ENCODE results near the gene SMIM5. TPM values are rescaled to one million over a fixed set of nuclear protein-coding genes. Genes with fewer than 3 reads are reported as not detected.

Gene SMIM5
- total and polyA plus RNA-seq, 9 of the 15 experiments (the other 6 are each of a cell fraction or from before 2014, with no cell fraction given) = 0.08 TPM; not detected in 8

DNA sequence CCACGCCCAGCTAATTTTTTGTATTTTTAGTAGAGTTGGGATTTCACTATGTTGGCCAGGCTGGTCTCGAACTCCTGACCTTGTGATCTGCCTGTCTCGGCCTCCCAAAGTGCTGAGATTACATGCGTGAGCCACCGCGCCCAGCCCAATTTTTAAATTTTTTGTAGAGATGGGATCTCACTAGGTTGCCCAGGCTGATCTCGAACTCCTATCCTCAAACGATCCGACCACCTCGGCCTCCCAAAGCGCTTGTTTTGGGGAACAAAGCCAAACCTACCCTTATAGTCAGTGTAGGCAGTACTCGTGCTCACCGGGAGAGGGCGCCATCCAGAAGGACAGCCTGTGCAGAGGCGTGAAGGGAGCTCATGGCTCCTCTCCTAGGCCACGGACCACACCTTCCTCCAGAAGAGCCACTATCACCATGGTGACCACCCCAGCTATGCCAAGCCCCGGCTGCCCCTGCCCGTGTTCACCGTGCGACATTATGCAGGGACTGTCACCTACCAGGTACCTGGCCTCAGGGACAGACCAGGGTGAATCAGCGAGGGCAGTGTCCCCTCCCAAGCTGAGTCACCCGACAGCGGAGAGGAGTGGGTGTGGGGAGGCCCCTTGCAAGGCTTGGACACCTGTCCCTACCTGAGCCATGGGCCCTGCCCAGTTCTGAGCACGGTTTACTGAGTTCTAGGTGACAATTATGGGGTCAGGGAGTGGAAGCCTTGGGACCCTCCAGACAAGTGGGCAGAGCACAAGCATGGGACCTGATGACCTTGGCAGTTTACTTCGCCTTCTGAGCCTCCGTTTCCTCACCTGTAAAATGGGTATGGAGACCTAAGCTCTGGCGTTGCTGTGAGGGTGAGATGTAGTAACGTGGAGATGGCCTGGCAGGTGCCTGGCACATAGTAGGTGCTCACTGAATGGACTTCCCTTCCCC, 31.9 kb upstream of the SMIM5 start:
- POLR2A ChIA-PET = interaction anchor here (0.5 to 1.4 kb wide), 11 partner anchors 11 to 189 kb away, joined by 3 to 7 read pairs (median 4); no protein-coding TSS in a partner anchor
- peak overlapping the region; percentile 53 for H2AFZ ChIP-seq (ENCODE audit: low read depth, low read length)
- peak overlapping the region in 1 of 2 experiments; percentile 61; a peak in 1 of 4 replicates for H3K9ac ChIP-seq (ENCODE audit: insufficient read depth in 1 of 2, low read depth in 2 of 2, low read length in 2 of 2)
- TF ChIP-seq, protein P1, sequence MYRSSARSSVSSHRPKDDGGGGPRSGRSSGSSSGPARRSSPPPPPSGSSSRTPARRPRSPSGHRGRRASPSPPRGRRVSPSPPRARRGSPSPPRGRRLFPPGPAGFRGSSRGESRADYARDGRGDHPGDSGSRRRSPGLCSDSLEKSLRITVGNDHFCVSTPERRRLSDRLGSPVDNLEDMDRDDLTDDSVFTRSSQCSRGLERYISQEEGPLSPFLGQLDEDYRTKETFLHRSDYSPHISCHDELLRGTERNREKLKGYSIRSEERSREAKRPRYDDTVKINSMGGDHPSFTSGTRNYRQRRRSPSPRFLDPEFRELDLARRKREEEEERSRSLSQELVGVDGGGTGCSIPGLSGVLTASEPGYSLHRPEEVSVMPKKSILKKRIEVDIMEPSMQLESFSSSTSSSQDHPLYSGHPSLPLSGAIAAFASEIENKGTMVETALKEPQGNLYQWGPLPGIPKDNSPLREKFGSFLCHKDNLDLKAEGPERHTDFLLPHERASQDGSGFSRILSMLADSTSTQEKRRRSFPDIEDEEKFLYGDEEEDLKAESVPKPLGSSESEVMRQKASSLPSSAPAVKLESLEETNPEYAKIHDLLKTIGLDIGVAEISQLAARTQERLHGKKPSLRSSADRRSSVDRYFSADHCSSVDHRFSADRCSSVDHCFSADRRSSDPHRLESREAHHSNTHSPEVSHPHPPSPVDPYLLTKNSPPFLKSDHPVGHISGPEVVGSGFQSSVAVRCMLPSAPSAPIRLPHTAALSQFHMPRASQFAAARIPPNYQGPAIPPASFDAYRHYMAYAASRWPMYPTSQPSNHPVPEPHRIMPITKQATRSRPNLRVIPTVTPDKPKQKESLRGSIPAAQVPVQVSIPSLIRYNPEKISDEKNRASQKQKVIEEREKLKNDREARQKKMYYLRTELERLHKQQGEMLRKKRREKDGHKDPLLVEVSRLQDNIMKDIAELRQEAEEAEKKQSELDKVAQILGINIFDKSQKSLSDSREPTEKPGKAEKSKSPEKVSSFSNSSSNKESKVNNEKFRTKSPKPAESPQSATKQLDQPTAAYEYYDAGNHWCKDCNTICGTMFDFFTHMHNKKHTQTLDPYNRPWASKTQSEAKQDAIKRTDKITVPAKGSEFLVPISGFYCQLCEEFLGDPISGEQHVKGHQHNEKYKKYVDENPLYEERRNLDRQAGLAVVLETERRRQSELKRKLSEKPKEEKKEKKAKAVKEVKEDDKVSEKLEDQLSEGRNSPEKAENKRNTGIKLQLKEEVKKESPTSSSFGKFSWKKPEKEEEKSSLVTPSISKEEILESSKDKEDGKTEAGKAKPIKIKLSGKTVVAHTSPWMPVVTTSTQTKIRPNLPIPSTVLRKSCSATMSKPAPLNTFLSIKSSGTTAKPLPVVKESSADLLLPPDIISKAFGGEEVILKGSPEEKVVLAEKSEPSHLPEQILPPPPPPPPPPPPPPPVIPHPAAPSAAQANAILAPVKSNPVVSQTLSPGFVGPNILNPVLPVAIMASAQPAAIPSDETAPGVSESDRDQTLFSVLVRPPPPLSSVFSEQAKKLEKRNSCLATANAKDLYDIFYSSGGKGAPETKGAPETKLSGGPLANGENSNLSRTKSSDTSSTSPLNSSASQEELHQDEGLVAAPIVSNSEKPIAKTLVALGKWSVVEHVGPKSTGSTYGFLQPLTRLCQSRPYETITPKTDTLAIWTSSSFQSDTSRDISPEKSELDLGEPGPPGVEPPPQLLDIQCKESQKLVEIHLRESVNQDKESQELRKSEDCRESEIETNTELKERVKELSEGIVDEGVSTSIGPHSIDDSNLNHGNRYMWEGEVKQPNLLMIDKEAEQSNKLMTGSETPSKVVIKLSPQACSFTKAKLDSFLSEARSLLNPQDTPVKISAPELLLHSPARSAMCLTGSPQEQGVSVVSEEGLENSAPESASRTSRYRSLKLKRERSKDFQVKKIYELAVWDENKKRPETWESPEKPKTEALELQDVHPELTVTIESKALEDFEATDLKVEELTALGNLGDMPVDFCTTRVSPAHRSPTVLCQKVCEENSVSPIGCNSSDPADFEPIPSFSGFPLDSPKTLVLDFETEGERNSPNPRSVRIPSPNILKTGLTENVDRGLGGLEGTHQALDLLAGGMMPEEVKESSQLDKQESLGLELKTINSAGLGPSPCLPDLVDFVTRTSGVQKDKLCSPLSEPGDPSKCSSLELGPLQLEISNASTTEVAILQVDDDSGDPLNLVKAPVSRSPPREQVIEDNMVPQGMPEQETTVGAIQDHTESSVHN (IDR thresholded peaks at IDR 0.05; ENCODE audit: borderline replicate concordance in 1 of 2, low read depth in 1 of 2) = no peak
- TF ChIP-seq TRIM24 (IDR thresholded peaks at IDR 0.05) = 0 out of 4 replicates have a peak, but pooled peaks of 1 of the 2 experiments have one; percentile 8
- no peak for TF ChIP-seq HNRNPK (IDR thresholded peaks at IDR 0.05; ENCODE audit: low read depth, low read length, poor library complexity, severe bottlenecking)
- TF ChIP-seq ARNT (IDR thresholded peaks at IDR 0.05) = 0 out of 4 replicates have a peak, but pooled peaks of 1 of the 2 experiments have one; percentile 20
- 0 out of 2 replicates have a peak, but pooled peaks have one; percentile 65 for TF ChIP-seq NBN (IDR thresholded peaks at IDR 0.05; ENCODE audit: low read depth)
- TF ChIP-seq HCFC1 (IDR thresholded peaks at IDR 0.05; ENCODE audit: low read depth, low read length) = peak; percentile 28; the same call in 1 of the 2 replicates
- TF ChIP-seq, protein P2, sequence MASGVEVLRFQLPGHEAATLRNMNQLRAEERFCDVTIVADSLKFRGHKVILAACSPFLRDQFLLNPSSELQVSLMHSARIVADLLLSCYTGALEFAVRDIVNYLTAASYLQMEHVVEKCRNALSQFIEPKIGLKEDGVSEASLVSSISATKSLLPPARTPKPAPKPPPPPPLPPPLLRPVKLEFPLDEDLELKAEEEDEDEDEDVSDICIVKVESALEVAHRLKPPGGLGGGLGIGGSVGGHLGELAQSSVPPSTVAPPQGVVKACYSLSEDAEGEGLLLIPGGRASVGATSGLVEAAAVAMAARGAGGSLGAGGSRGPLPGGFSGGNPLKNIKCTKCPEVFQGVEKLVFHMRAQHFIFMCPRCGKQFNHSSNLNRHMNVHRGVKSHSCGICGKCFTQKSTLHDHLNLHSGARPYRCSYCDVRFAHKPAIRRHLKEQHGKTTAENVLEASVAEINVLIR (CRISPR knock-in tag; IDR thresholded peaks at IDR 0.05) = no peak
- TF ChIP-seq RAD21 (CRISPR knock-in tag; conservative IDR thresholded peaks at IDR 0.05 in 1 of 2, IDR thresholded peaks at IDR 0.05 in 1 of 2) = peak; percentile 31 to 72
- peak; percentile 85; the same call in 1 of the 2 replicates for TF ChIP-seq LCOR (CRISPR knock-in tag; IDR thresholded peaks at IDR 0.05)
- no peak for TF ChIP-seq ETV5 (CRISPR knock-in tag; IDR thresholded peaks at IDR 0.05; ENCODE audit: low read depth)

More for the DNA sequence above, 31.9 kb upstream of the SMIM5 start:
- peaks cover 3 to 23% of the 10 kb centered on the region in 2 experiments; a peak in 3 of 5 replicates for H3K4me1 ChIP-seq (replicated peaks in 1 of 2; ENCODE audit: control insufficient read depth in 2 of 2, insufficient read depth in 2 of 2, low read length in 2 of 2)
- no peaks in the 10 kb centered on the region for H3K36me3 ChIP-seq (ENCODE audit: control insufficient read depth, insufficient read depth, low read length)
- no TSS peak for BruUV-seq (replicated peaks)
- no peaks in the 10 kb centered on the region for H3K79me2 ChIP-seq (ENCODE audit: control insufficient read depth, insufficient read depth, low read length)
- FAIRE-seq (peak; percentile 99), DNase-seq (ENCODE audit: extremely low read depth in 1 of 4, low spot score in 3 of 4) (peak; percentile 83 to 86 (median 86)), ATAC-seq (peak; percentile 97)
- no peaks in the 10 kb centered on the region for H3K9me3 ChIP-seq (replicated peaks; ENCODE audit: control insufficient read depth, insufficient read depth, low read depth, low read length)
- H3K4me3 ChIP-seq = no peak overlapping the region
- 6% methylated on average over 27 of the region's 28 CpGs for WGBS (ENCODE audit: insufficient coverage, low coverage, missing lambda C conversion rate)
- CTCF ChIA-PET (ENCODE audit: low intra/inter-chr PET ratio) = no interaction called here
- in situ Hi-C loops (cut with MboI) = no loop called here
- no peaks in the 10 kb centered on the region for H3K9me1 ChIP-seq (ENCODE audit: control insufficient read depth, insufficient read depth, low read length)
- intact Hi-C loops (cut with micrococcal nuclease) = loop anchor here (5.0 kb wide), 1 partner anchor 146 kb away; no protein-coding TSS in a partner anchor
- H4K20me1 ChIP-seq (replicated peaks; ENCODE audit: control insufficient read depth, insufficient read depth, low read length) = peaks cover 4% of the 10 kb centered on the region; the same call in 1 of the 2 replicates
- peak overlapping the region; percentile 47 for H3K4me2 ChIP-seq (ENCODE audit: insufficient read depth, low read length)
- H3K27me3 ChIP-seq (ENCODE audit: control insufficient read depth in 2 of 2, insufficient read depth in 2 of 2, low read length in 2 of 2) = peaks cover 0 to 15% of the 10 kb centered on the region in 2 experiments; a peak in 3 of 5 replicates
- H3K27ac ChIP-seq (ENCODE audit: extremely low read depth, low read depth, low read length) = no peak overlapping the region
